Measurements from ENCODE around the gene TTC7B. TPM values are rescaled to one million over a fixed set of nuclear protein-coding genes. Genes with fewer than 3 reads are reported as not detected.

The TTC7B gene
- total RNA-seq, 1 donor from 2014 or later: 32.4 TPM

GRCh38 chr14:90629471-90629870, 186.8 kb downstream of the TTC7B start:
- ATAC-seq (no peak), DNase-seq (ENCODE audit: low spot score) (no peak)

GRCh38 chr14:90628825-90629224, 187.4 kb downstream of the TTC7B start:
- DNase-seq (ENCODE audit: low spot score) (no peak), ATAC-seq (peak; percentile 80)

GRCh38 chr14:90627478-90627877, 188.8 kb downstream of the TTC7B start:
- no peak for ATAC-seq
- no peak for DNase-seq (ENCODE audit: low spot score)

- peak; percentile 29 for ATAC-seq
Observed at GRCh38 chr14:90626550-90626949, 189.7 kb downstream of the TTC7B start.

GRCh38 chr14:90625445-90625844, 190.8 kb downstream of the TTC7B start:
- no peak for ATAC-seq
- DNase-seq (ENCODE audit: low spot score): no peak

More at GRCh38 chr14:90626550-90626949, 189.7 kb downstream of the TTC7B start:
- no peak for DNase-seq (ENCODE audit: low spot score)

GRCh38 chr14:90624732-90625400, 191.4 kb downstream of the TTC7B start:
- ATAC-seq (no peak), DNase-seq (ENCODE audit: low spot score) (no peak)

GRCh38 chr14:90624227-90624626, 192.0 kb downstream of the TTC7B start:
- DNase-seq (ENCODE audit: low spot score): no peak
- ATAC-seq: peak; percentile 46

GRCh38 chr14:90621201-90621600, 195.0 kb downstream of the TTC7B start:
- DNase-seq (ENCODE audit: low spot score) (no peak), ATAC-seq (no peak)

- ATAC-seq: no peak
- DNase-seq (ENCODE audit: low spot score): no peak
Observed at GRCh38 chr14:90620568-90621077, 195.6 kb downstream of the TTC7B start.

- ATAC-seq (no peak), DNase-seq (ENCODE audit: low spot score) (no peak)
Observed at GRCh38 chr14:90619911-90620310, 196.3 kb downstream of the TTC7B start.

GRCh38 chr14:90617961-90618360, 198.3 kb downstream of the TTC7B start:
- ATAC-seq (no peak), DNase-seq (ENCODE audit: low spot score) (no peak)

- ATAC-seq: no peak
- no peak for DNase-seq (ENCODE audit: low spot score)
Observed at GRCh38 chr14:90616881-90617280, 199.3 kb downstream of the TTC7B start.

- DNase-seq (ENCODE audit: low spot score) (no peak), ATAC-seq (no peak)
Observed at GRCh38 chr14:90616313-90616712, 199.9 kb downstream of the TTC7B start.

- no peak for DNase-seq (ENCODE audit: low spot score)
- ATAC-seq: no peak
Observed at GRCh38 chr14:90615517-90616060, 200.6 kb downstream of the TTC7B start.

- no peak for DNase-seq (ENCODE audit: low spot score)
- no peak for ATAC-seq
Observed at GRCh38 chr14:90614696-90615516, 201.3 kb downstream of the TTC7B start.

- no peak for ATAC-seq
Observed at GRCh38 chr14:90613997-90614396, 202.2 kb downstream of the TTC7B start.

GRCh38 chr14:90613453-90613852, 202.8 kb downstream of the TTC7B start:
- no peak for DNase-seq (ENCODE audit: low spot score)
- no peak for ATAC-seq

More at GRCh38 chr14:90613997-90614396, 202.2 kb downstream of the TTC7B start:
- DNase-seq (ENCODE audit: low spot score): no peak

GRCh38 chr14:90612801-90613200, 203.4 kb downstream of the TTC7B start:
- DNase-seq (ENCODE audit: low spot score) (no peak), ATAC-seq (no peak)

GRCh38 chr14:90611936-90612335, 204.3 kb downstream of the TTC7B start:
- ATAC-seq (no peak), DNase-seq (ENCODE audit: low spot score) (no peak)

- no peak for ATAC-seq
- DNase-seq (ENCODE audit: low spot score): no peak
Observed at GRCh38 chr14:90611501-90611900, 204.7 kb downstream of the TTC7B start.

GRCh38 chr14:90610346-90611040, 205.7 kb downstream of the TTC7B start:
- ATAC-seq: no peak

More at GRCh38 chr14:90610346-90611040, 205.7 kb downstream of the TTC7B start:
- DNase-seq (ENCODE audit: low spot score): no peak

All from left lobe of liver (tissue), 2 donors.